GM12878 (cell line): ENCODE measurements around the gene ACE2. TPM values are rescaled to one million over a fixed set of nuclear protein-coding genes. Genes with fewer than 3 reads are reported as not detected.

Experiments
- ATAC-seq: fragments of 200-7000 bp; cut with Tn5 transposase; 3 replicates; pipeline ENCODE4 v1.9.1; 2020; ENCODE audit warnings: mild to moderate bottlenecking, moderate library complexity
- BruUV-seq: library from RNA; stranded (reverse); fragments of 400-500 nt; replicated peaks from 2 replicates; lab custom pipeline; 2021; lab: Mats Ljungman, UMichigan
- CTCF ChIA-PET: fragments of 300-600 bp; sonication (Branson Sonifier 250); formaldehyde crosslinking; extraction: SDS; loops from one replicate; lab custom pipeline; 2021; ENCODE audit warnings: inconsistent platforms; lab: Yijun Ruan, JAX
- POLR2A ChIA-PET: fragments of 350-600 bp; formaldehyde crosslinking; extraction: SDS; loops from one replicate; lab custom pipeline; 2021; ENCODE audit warnings: inconsistent platforms; lab: Charles Lee
- RAD21 ChIA-PET: fragments of 300-600 bp; sonication (Branson Sonifier 250); formaldehyde crosslinking; loops from one replicate; lab custom pipeline; 2023; ENCODE audit warnings: antibody characterized with exemption; ENCODE audit not compliant: unreplicated experiment; lab: Charles Lee
- SMC1A ChIA-PET: fragments of 300-600 bp; sonication (Branson Sonifier 250); formaldehyde crosslinking; loops from one replicate; lab custom pipeline; 2023; ENCODE audit not compliant: unreplicated experiment, uncharacterized antibody; lab: Charles Lee
- DNase-seq: peaks from one replicate; pipeline ENCODE4 v3.0.0-alpha.2; 2011; ENCODE audit warnings: low read depth, low spot score
- FAIRE-seq: peaks from 3 replicates; lab custom pipeline; 2011; peaks lifted over from hg19 to GRCh38; lab: Jason Lieb, UNC
- H2AFZ ChIP-seq: 2 replicates; pipeline ENCODE4 v1.6.0; 2011; ENCODE audit warnings: low read depth, low read length, control low read depth; ENCODE audit not compliant: control insufficient read depth
- H3K27ac ChIP-seq: 2 replicates; pipeline ENCODE4 v1.5.1; 2011; ENCODE audit warnings: control low read depth; ENCODE audit not compliant: control insufficient read depth, insufficient read depth
- H3K27me3 ChIP-seq, 2 experiments: replicated peaks in 1 of 2; 2 replicates each; pipeline versions ENCODE4 v1.6.0 to v1.6.1; 2011; ENCODE audit warnings: low read length in 1 of 2; ENCODE audit not compliant: control insufficient read depth in 2 of 2, insufficient read depth in 2 of 2
- H3K36me3 ChIP-seq, 2 experiments: 2 replicates each; pipeline ENCODE4 v1.5.1; 2011; ENCODE audit warnings: low read length in 1 of 2; ENCODE audit not compliant: control insufficient read depth in 2 of 2, insufficient read depth in 2 of 2
- H3K4me1 ChIP-seq: 2 replicates; pipeline ENCODE4 v1.6.1; 2011; ENCODE audit warnings: mild to moderate bottlenecking, low read length, moderate library complexity, mixed read lengths; ENCODE audit not compliant: control insufficient read depth, insufficient read depth
- H3K4me2 ChIP-seq: 2 replicates; pipeline ENCODE4 v1.6.0; 2011; ENCODE audit warnings: control low read depth; ENCODE audit not compliant: control insufficient read depth, insufficient read depth
- H3K4me3 ChIP-seq: fragments of 200-600 bp; sonication (generic); 2 replicates; pipeline ENCODE4 v1.5.1; 2016
- H3K79me2 ChIP-seq: 2 replicates; pipeline ENCODE4 v1.6.0; 2011; ENCODE audit warnings: low read length; ENCODE audit not compliant: control insufficient read depth, insufficient read depth
- H3K9ac ChIP-seq: 2 replicates; pipeline ENCODE4 v1.8.0; 2011; ENCODE audit warnings: low read length, control low read depth, mixed read lengths; ENCODE audit not compliant: control insufficient read depth, insufficient read depth
- H3K9me3 ChIP-seq: replicated peaks from 3 replicates; pipeline ENCODE4 v1.5.1; 2011; ENCODE audit warnings: mild to moderate bottlenecking, low read length; ENCODE audit not compliant: control insufficient read depth, insufficient read depth
- H4K20me1 ChIP-seq: 2 replicates; pipeline ENCODE4 v1.6.0; 2011; ENCODE audit not compliant: control insufficient read depth, insufficient read depth
- BHLHE40 ChIP-seq, 2 experiments: fragments of 450-650 bp in 1 of 2; IDR thresholded peaks; 2 replicates each; pipeline ENCODE4 v1.6.1; 2011 to 2017; ENCODE audit warnings: low read depth in 2 of 2, borderline replicate concordance in 1 of 2, improper control_type of control experiment in 1 of 2, low read length in 1 of 2, mild to moderate bottlenecking in 1 of 2
- CBFB ChIP-seq: IDR thresholded peaks from 2 replicates; pipeline ENCODE4 v1.6.1; 2016; ENCODE audit warnings: antibody characterized with exemption, low read depth
- CREB1 ChIP-seq: IDR thresholded peaks from 2 replicates; pipeline ENCODE4 v1.6.1; 2012; ENCODE audit warnings: low read depth, mild to moderate bottlenecking, inconsistent platforms
- EP300 ChIP-seq, 2 experiments: fragments of 150-350 bp in 1 of 2; IDR thresholded peaks; 2 replicates each; pipeline ENCODE4 v1.6.1; 2011 to 2012; ENCODE audit warnings: low read depth in 2 of 2, low read length in 2 of 2, borderline replicate concordance in 1 of 2, improper control_type of control experiment in 1 of 2, inconsistent platforms in 1 of 2; ENCODE audit not compliant: control insufficient read depth in 1 of 2
- ESRRA ChIP-seq: IDR thresholded peaks from 2 replicates; pipeline ENCODE4 v1.6.1; 2012; ENCODE audit warnings: mild to moderate bottlenecking, low read length, improper control_type of control experiment
- IKZF2 ChIP-seq, 2 experiments: fragments of 450-650 bp; IDR thresholded peaks; 2 replicates each; pipeline ENCODE4 v1.6.1; 2017; ENCODE audit warnings: mild to moderate bottlenecking in 2 of 2, moderate library complexity in 2 of 2
- IRF4 ChIP-seq: IDR thresholded peaks from 2 replicates; pipeline ENCODE4 v1.6.1; 2011; ENCODE audit warnings: low read depth, low read length
- MEF2B ChIP-seq: fragments of 450-650 bp; IDR thresholded peaks from 2 replicates; pipeline ENCODE4 v1.6.1; 2018; ENCODE audit warnings: mild to moderate bottlenecking, moderate library complexity; ENCODE audit not compliant: partially characterized antibody, poor library complexity, severe bottlenecking
- NFXL1 ChIP-seq: fragments of 450-650 bp; IDR thresholded peaks from 2 replicates; pipeline ENCODE4 v1.6.1; 2017; ENCODE audit warnings: antibody characterized with exemption, mild to moderate bottlenecking, borderline replicate concordance
- SIN3A ChIP-seq: IDR thresholded peaks from 2 replicates; pipeline ENCODE4 v1.6.1; 2012; ENCODE audit warnings: low read depth, low read length, improper control_type of control experiment
- SKIL ChIP-seq: fragments of 450-650 bp; IDR thresholded peaks from 2 replicates; pipeline ENCODE4 v1.6.1; 2017; ENCODE audit warnings: mild to moderate bottlenecking, low read depth, inconsistent platforms; ENCODE audit not compliant: poor library complexity, severe bottlenecking
- SMC3 ChIP-seq: IDR thresholded peaks from 2 replicates; pipeline ENCODE4 v1.6.1; 2011; ENCODE audit warnings: low read length, improper control_type of control experiment, borderline replicate concordance
- USF2 ChIP-seq: IDR thresholded peaks from 2 replicates; pipeline ENCODE4 v1.6.1; 2011; ENCODE audit warnings: low read depth, low read length, improper control_type of control experiment, borderline replicate concordance
- in situ Hi-C: fragments of 300-500 bp; cut with MboI; formaldehyde crosslinking; loops from 9 replicates; pipeline ENCODE4 v1.14.3; 2018; ENCODE audit warnings: mixed read lengths
- intact Hi-C: fragments of 100-400 bp; cut with micrococcal nuclease; formaldehyde crosslinking; loops from one replicate; pipeline ENCODE4 v1.14.2; 2022; ENCODE audit not compliant: unreplicated experiment
- polyA plus RNA-seq, 11 experiments: library from polyadenylated mRNA; depleted of rRNA in 4 of 11; unstranded in 6 of 11; stranded (reverse) in 5 of 11; fragments of >200 nt; fragmentation: Nextera tagmentation in 4 of 11; fragmentation: Illumina TruSeq in 1 of 11; extraction: Ambion mirVana in 4 of 11; extraction: Trizol in 1 of 11; gene quantifications; 1 replicate in 1 of 11; 2 replicates in 10 of 11; pipeline versions ENCODE4 v1.2.1 to v1.2.3, GENCODE V29; 2011 to 2016; ENCODE audit warnings: inconsistent platforms in 2 of 11, missing spikeins in 2 of 11, low read depth in 1 of 11
- total RNA-seq, 4 experiments: library from RNA; depleted of rRNA in 3 of 4; stranded (reverse); fragments of >200 nt in 3 of 4; fragmentation: Illumina TruSeq in 1 of 4; extraction: Trizol in 1 of 4; gene quantifications; 2 replicates each; pipeline versions ENCODE4 v1.2.1 to v1.2.3, GENCODE V29; 2013 to 2021
- TF ChIP-seq, protein P1 (sequence below): fragments of 450-650 bp; IDR thresholded peaks from 2 replicates; pipeline ENCODE4 v1.6.1; 2014; ENCODE audit warnings: mild to moderate bottlenecking
- TF ChIP-seq, protein P2 (sequence below): fragments of 450-650 bp; IDR thresholded peaks from 2 replicates; pipeline ENCODE4 v1.6.1; 2017; ENCODE audit warnings: antibody characterized with exemption, mild to moderate bottlenecking, moderate library complexity

ACE2 gene
- total and polyA plus RNA-seq, 10 of the 15 experiments (the other 5 are each of a cell fraction or from before 2014, with no cell fraction given): 0.04 TPM; not detected in 9

GRCh38 chrX:15525664-15526416 is 74.9 kb downstream of the ACE2 start (continued):
- no peak for TF ChIP-seq USF2
- TF ChIP-seq SIN3A: no peak
- TF ChIP-seq EP300 (IDR thresholded peaks at IDR 0.05; ENCODE audit: borderline replicate concordance in 1 of 2, control insufficient read depth in 1 of 2, low read depth in 2 of 2, low read length in 2 of 2): no peak
- TF ChIP-seq CREB1: no peak
- TF ChIP-seq, protein P1, sequence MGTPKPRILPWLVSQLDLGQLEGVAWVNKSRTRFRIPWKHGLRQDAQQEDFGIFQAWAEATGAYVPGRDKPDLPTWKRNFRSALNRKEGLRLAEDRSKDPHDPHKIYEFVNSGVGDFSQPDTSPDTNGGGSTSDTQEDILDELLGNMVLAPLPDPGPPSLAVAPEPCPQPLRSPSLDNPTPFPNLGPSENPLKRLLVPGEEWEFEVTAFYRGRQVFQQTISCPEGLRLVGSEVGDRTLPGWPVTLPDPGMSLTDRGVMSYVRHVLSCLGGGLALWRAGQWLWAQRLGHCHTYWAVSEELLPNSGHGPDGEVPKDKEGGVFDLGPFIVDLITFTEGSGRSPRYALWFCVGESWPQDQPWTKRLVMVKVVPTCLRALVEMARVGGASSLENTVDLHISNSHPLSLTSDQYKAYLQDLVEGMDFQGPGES: no peak

DNA sequence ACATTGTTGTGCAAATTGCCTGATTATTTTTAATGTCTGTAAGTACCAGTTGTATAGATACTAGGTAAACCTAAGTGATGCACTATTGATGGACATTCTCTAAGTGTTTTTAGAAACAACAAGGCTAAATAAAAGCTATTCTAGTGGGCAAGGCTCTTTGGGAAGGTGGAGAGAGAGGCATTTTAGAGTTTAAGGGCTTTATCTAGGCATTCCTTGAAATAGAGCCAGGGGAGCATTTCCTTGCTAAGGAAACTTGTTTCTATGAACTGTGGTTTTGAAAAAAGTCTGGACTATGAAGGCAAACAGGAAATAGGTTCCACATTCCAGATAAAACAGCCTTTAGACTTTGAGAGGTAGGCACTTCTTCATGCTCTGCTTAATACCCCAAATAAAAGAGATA is 76.3 kb downstream of the ACE2 start:
- POLR2A ChIA-PET: no interaction called here
- intact Hi-C loops: no loop called here
- no peak for DNase-seq
- TF ChIP-seq NFXL1 (no peak), IKZF2 (IDR thresholded peaks at IDR 0.05) (no peak), ESRRA (no peak), SMC3 (no peak), CBFB (no peak), SKIL (no peak), IRF4 (no peak), MEF2B (no peak), BHLHE40 (IDR thresholded peaks at IDR 0.05; ENCODE audit: borderline replicate concordance in 1 of 2, low read depth in 2 of 2, low read length in 1 of 2) (no peak)
- TF ChIP-seq, protein P2, sequence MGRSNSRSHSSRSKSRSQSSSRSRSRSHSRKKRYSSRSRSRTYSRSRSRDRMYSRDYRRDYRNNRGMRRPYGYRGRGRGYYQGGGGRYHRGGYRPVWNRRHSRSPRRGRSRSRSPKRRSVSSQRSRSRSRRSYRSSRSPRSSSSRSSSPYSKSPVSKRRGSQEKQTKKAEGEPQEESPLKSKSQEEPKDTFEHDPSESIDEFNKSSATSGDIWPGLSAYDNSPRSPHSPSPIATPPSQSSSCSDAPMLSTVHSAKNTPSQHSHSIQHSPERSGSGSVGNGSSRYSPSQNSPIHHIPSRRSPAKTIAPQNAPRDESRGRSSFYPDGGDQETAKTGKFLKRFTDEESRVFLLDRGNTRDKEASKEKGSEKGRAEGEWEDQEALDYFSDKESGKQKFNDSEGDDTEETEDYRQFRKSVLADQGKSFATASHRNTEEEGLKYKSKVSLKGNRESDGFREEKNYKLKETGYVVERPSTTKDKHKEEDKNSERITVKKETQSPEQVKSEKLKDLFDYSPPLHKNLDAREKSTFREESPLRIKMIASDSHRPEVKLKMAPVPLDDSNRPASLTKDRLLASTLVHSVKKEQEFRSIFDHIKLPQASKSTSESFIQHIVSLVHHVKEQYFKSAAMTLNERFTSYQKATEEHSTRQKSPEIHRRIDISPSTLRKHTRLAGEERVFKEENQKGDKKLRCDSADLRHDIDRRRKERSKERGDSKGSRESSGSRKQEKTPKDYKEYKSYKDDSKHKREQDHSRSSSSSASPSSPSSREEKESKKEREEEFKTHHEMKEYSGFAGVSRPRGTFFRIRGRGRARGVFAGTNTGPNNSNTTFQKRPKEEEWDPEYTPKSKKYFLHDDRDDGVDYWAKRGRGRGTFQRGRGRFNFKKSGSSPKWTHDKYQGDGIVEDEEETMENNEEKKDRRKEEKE: no peak
- TF ChIP-seq, all 136 proteins: peak for 0
- no peaks in the 10 kb centered on the region for H3K79me2 ChIP-seq
- H3K36me3 ChIP-seq: no peaks in the 10 kb centered on the region
- RAD21 ChIA-PET: no interaction called here
- no peaks in the 10 kb centered on the region for H4K20me1 ChIP-seq
- ATAC-seq (no peak), FAIRE-seq (no peak)
- no peak overlapping the region for H3K27ac ChIP-seq
- H2AFZ ChIP-seq: no peak overlapping the region
- no TSS peak for BruUV-seq
- in situ Hi-C loops: no loop called here
- peaks cover 0 to 5% of the 10 kb centered on the region in 2 experiments; a peak in 1 of 4 replicates for H3K27me3 ChIP-seq
- no peak overlapping the region for H3K4me3 ChIP-seq
- H3K9me3 ChIP-seq: no peaks in the 10 kb centered on the region
- CTCF ChIA-PET: no interaction called here
- SMC1A ChIA-PET: interaction anchor here (1.0 kb wide), 2 partner anchors 11 to 12 kb away, joined by 3 read pairs; no protein-coding TSS in a partner anchor
- no peaks in the 10 kb centered on the region for H3K4me1 ChIP-seq
- no peak overlapping the region for H3K4me2 ChIP-seq
- H3K9ac ChIP-seq: no peak overlapping the region
